ENCODE measurements around the gene TBPL1.
A peak's percentile ranks its signal among the peaks of the same experiment; 100 is the strongest.

TBPL1 gene

DNA sequence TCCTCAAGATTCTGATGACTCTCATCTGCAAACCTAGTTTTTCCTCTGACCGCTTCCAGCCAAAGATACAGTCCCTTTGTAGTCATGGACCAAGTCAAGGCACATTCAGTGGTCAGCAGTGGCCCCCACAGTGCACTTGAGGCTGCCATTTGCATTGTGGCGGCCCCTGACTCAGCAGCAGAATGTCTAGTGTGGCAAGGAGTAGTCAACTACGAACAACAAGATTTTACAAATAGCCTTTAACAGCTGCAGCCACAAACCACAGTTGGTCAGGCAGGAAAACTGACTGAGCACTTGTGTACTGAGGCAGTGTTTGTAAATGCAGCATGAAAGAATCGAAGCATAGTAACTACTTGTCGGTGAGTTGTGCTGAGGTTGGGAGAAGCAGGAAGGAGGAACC is 49.8 kb downstream of the TBPL1 start:
- TF ChIP-seq POLR2A (IDR thresholded peaks at IDR 0.05; ENCODE audit: extremely low read depth, insufficient read length) (no peak), MAX (IDR thresholded peaks at IDR 0.05; ENCODE audit: low read depth, low read length) (no peak), MYC (IDR thresholded peaks at IDR 0.05; ENCODE audit: low read depth, low read length) (no peak)
- TF ChIP-seq, protein P1, sequence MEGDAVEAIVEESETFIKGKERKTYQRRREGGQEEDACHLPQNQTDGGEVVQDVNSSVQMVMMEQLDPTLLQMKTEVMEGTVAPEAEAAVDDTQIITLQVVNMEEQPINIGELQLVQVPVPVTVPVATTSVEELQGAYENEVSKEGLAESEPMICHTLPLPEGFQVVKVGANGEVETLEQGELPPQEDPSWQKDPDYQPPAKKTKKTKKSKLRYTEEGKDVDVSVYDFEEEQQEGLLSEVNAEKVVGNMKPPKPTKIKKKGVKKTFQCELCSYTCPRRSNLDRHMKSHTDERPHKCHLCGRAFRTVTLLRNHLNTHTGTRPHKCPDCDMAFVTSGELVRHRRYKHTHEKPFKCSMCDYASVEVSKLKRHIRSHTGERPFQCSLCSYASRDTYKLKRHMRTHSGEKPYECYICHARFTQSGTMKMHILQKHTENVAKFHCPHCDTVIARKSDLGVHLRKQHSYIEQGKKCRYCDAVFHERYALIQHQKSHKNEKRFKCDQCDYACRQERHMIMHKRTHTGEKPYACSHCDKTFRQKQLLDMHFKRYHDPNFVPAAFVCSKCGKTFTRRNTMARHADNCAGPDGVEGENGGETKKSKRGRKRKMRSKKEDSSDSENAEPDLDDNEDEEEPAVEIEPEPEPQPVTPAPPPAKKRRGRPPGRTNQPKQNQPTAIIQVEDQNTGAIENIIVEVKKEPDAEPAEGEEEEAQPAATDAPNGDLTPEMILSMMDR (IDR thresholded peaks at IDR 0.05; ENCODE audit: low read depth, low read length): no peak
- peak; percentile 83 for DNase-seq (ENCODE audit: low read depth)
- peak overlapping the region; percentile 19 for H3K4me3 ChIP-seq (ENCODE audit: low read depth, low read length)

DNA sequence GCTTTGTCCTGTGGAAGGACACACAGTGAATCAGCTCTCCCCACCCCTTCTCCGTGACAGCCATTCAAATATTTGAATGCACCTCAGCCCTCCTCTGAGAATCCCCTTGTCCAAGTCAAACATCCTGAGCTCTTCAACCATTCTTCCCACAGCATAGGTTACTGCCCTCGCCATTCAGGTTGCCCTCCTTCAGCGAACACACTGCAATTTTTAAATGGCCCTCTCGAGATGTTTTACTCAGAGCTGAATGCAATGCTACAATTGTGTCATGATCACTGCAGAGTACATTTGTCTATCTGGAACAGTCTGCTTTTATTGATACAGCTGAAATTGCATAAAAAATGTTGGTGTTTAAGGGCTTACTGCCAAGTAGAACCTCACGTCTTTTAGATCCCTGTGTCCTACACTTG is 50.5 kb downstream of the TBPL1 start:
- H3K4me3 ChIP-seq (ENCODE audit: low read depth, low read length): peak overlapping the region; percentile 13
- no peak for DNase-seq (ENCODE audit: low read depth)
- no peak for TF ChIP-seq MAX (IDR thresholded peaks at IDR 0.05; ENCODE audit: low read depth, low read length)
- TF ChIP-seq MYC (IDR thresholded peaks at IDR 0.05; ENCODE audit: low read depth, low read length): no peak
- no peak for TF ChIP-seq POLR2A (IDR thresholded peaks at IDR 0.05; ENCODE audit: extremely low read depth, insufficient read length)
- TF ChIP-seq, protein P1 (IDR thresholded peaks at IDR 0.05; ENCODE audit: low read depth, low read length): no peak

GRCh38 chr6:134004714-134005113 is 51.7 kb downstream of the TBPL1 start:
- no peak overlapping the region for H3K4me3 ChIP-seq (ENCODE audit: low read depth, low read length)
- TF ChIP-seq MAX (IDR thresholded peaks at IDR 0.05; ENCODE audit: low read depth, low read length) (no peak), POLR2A (IDR thresholded peaks at IDR 0.05; ENCODE audit: extremely low read depth, insufficient read length) (no peak), MYC (IDR thresholded peaks at IDR 0.05; ENCODE audit: low read depth, low read length) (no peak)
- TF ChIP-seq, protein P1 (IDR thresholded peaks at IDR 0.05; ENCODE audit: low read depth, low read length): no peak
- no peak for DNase-seq (ENCODE audit: low read depth)

- no peak overlapping the region for H3K4me3 ChIP-seq (ENCODE audit: low read depth, low read length)
- DNase-seq (ENCODE audit: low read depth): no peak
- TF ChIP-seq MYC (IDR thresholded peaks at IDR 0.05; ENCODE audit: low read depth, low read length) (no peak), MAX (IDR thresholded peaks at IDR 0.05; ENCODE audit: low read depth, low read length) (no peak), POLR2A (IDR thresholded peaks at IDR 0.05; ENCODE audit: extremely low read depth, insufficient read length) (no peak)
- TF ChIP-seq, protein P1 (IDR thresholded peaks at IDR 0.05; ENCODE audit: low read depth, low read length): no peak
Observed at GRCh38 chr6:134005800-134006199, 52.8 kb downstream of the TBPL1 start.

DNA sequence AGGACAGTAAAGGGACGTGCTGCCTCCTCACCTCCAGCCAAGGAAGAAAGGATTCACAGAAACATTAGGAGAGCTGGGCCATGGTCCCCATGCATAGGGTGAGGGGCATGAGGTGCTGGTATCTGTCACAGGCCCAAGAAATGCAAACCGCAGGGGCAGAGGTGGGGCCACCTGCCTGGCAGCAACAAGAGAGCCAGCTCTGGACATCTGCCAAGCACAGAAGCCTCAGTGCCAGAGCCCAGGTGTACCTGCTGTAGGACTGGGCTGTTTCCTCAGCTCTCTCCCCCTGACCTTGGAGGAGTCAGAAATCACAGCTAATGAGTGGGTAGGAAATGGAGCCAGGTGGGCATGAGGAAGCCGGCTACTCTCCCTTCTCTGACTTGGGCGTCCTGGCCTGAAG is 54.1 kb downstream of the TBPL1 start:
- no peak for DNase-seq (ENCODE audit: low read depth)
- TF ChIP-seq MYC (IDR thresholded peaks at IDR 0.05; ENCODE audit: low read depth, low read length): no peak
- TF ChIP-seq MAX (IDR thresholded peaks at IDR 0.05; ENCODE audit: low read depth, low read length): no peak
- TF ChIP-seq, protein P1 (IDR thresholded peaks at IDR 0.05; ENCODE audit: low read depth, low read length): no peak
- no peak for TF ChIP-seq POLR2A (IDR thresholded peaks at IDR 0.05; ENCODE audit: extremely low read depth, insufficient read length)
- no peak overlapping the region for H3K4me3 ChIP-seq (ENCODE audit: low read depth, low read length)

DNA sequence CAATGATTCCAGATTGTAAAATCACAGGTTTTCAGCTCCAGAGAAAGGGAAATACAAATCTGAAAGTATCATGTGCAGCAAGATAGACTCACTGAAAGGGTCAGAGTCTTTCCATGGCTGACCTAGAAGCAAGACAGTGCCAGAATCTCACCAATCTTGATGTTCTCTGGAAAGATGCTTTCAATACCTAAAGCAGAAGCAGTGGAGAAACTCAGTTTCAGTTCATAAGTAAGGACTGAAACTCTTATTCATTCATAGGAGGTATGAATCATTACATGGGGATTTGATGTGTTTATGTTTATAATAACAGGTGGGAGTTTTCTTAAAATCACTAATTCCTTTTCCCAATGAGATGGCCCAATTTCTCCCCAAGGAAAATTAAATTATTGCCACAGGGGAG is 56.9 kb downstream of the TBPL1 start:
- DNase-seq (ENCODE audit: low read depth): no peak
- no peak for TF ChIP-seq POLR2A (IDR thresholded peaks at IDR 0.05; ENCODE audit: extremely low read depth, insufficient read length)
- TF ChIP-seq, protein P1 (IDR thresholded peaks at IDR 0.05; ENCODE audit: low read depth, low read length): no peak
- TF ChIP-seq MYC (IDR thresholded peaks at IDR 0.05; ENCODE audit: low read depth, low read length): no peak
- TF ChIP-seq MAX (IDR thresholded peaks at IDR 0.05; ENCODE audit: low read depth, low read length): no peak
- H3K4me3 ChIP-seq (ENCODE audit: low read depth, low read length): no peak overlapping the region

All from NB4 (cell line).